Right lung (tissue), 5 donors: ENCODE data around the gene TMEM150B. TPM values are rescaled to one million over a fixed set of nuclear protein-coding genes. Genes with fewer than 3 reads are reported as not detected.

Experiments
- DNase-seq, 2 donors: peaks; one replicate each; pipeline ENCODE4 v3.0.0-alpha.2; 2013
- polyA plus RNA-seq, 5 donors: library from polyadenylated mRNA; unstranded; fragments of 120-200 nt; gene quantifications; one replicate each; pipeline versions ENCODE4 v1.2.1 to v1.2.3, GENCODE V29; 2013; ENCODE audit warnings: inconsistent platforms in 1 of 5, low replicate concordance in 1 of 5; ENCODE audit not compliant: insufficient read length in 5 of 5, insufficient read depth in 1 of 5

The TMEM150B gene
- polyA plus RNA-seq, 5 donors, result 0.56 to 0.83 (median 0.64) TPM

GRCh38 chr19:55279340-55279739 lies 45.8 kb downstream of the TMEM150B start:
- no peak for DNase-seq

GRCh38 chr19:55278391-55279135 lies 46.6 kb downstream of the TMEM150B start:
- DNase-seq, result no peak

- no peak for DNase-seq
Observed at GRCh38 chr19:55277494-55277893, 47.6 kb downstream of the TMEM150B start.

- DNase-seq, result no peak
Observed at GRCh38 chr19:55276720-55277430, 48.3 kb downstream of the TMEM150B start.

GRCh38 chr19:55275851-55276719 lies 49.1 kb downstream of the TMEM150B start:
- no peak for DNase-seq

- DNase-seq, result no peak
Observed at GRCh38 chr19:55273978-55274707, 51.0 kb downstream of the TMEM150B start.

GRCh38 chr19:55272142-55272541 lies 53.0 kb downstream of the TMEM150B start:
- no peak for DNase-seq

GRCh38 chr19:55270172-55270942 lies 54.8 kb downstream of the TMEM150B start:
- no peak for DNase-seq

- no peak for DNase-seq
Observed at GRCh38 chr19:55269299-55269698, 55.8 kb downstream of the TMEM150B start.

- DNase-seq, result no peak
Observed at GRCh38 chr19:55266840-55267239, 58.3 kb downstream of the TMEM150B start.

GRCh38 chr19:55266404-55266803 lies 58.7 kb downstream of the TMEM150B start:
- no peak for DNase-seq

- no peak for DNase-seq
Observed at GRCh38 chr19:55265723-55266386, 59.3 kb downstream of the TMEM150B start.

GRCh38 chr19:55265173-55265572 lies 60.0 kb downstream of the TMEM150B start:
- DNase-seq, result no peak

GRCh38 chr19:55264531-55264930 lies 60.6 kb downstream of the TMEM150B start:
- no peak for DNase-seq

Other genes starting within 250 kb of the TMEM150B start
- gene EPS8L1, start 249.5 kb downstream of the TMEM150B start, polyA plus RNA-seq, result 10 to 100 TPM in 3 of 5 donors, 1 to 10 TPM in 2; 4.2 to 16.4 (median 12.4) TPM
- 10 to 100 TPM; 45.4 to 88.7 (median 69.3) TPM for gene PPP1R12C, start 207.7 kb downstream of the TMEM150B start, polyA plus RNA-seq
- gene TNNT1, start 176.1 kb downstream of the TMEM150B start, polyA plus RNA-seq, result 10 to 100 TPM in 1 of 5 donors, 1 to 10 TPM in 3, under 1 TPM in 1; 0.91 to 27.5 (median 2.1) TPM
- gene TNNI3, start 167.6 kb downstream of the TMEM150B start, polyA plus RNA-seq, result 1 to 10 TPM in 1 of 5 donors, under 1 TPM in 4; 0.39 to 1.9 (median 0.73) TPM
- 1 to 10 TPM; 1.4 to 8.6 (median 5.1) TPM for gene DNAAF3, start 158.7 kb downstream of the TMEM150B start, polyA plus RNA-seq
- 1 to 10 TPM in 3 of 5 donors, under 1 TPM in 2; 0.50 to 1.2 (median 1.1) TPM for gene SYT5, start 145.1 kb downstream of the TMEM150B start, polyA plus RNA-seq
- gene PTPRH, start 115.8 kb downstream of the TMEM150B start, polyA plus RNA-seq, result under 1 TPM; 0.15 to 0.30 (median 0.27) TPM
- gene TMEM86B, start 96.6 kb downstream of the TMEM150B start, polyA plus RNA-seq, result 1 to 10 TPM; 2.1 to 5.0 (median 3.4) TPM
- 10 to 100 TPM; 28.8 to 46.0 (median 35.3) TPM for gene PPP6R1, start 66.3 kb downstream of the TMEM150B start, polyA plus RNA-seq
- 10 to 100 TPM; 20.9 to 50.7 (median 28.5) TPM for gene HSPBP1, start 45.2 kb downstream of the TMEM150B start, polyA plus RNA-seq
- gene BRSK1, start 41.3 kb downstream of the TMEM150B start, polyA plus RNA-seq, result 10 to 100 TPM; 10.2 to 20.8 (median 15.7) TPM
- 10 to 100 TPM; 16.0 to 30.0 (median 22.8) TPM for gene KMT5C, start 14.5 kb upstream of the TMEM150B start, polyA plus RNA-seq
- 1 to 10 TPM in 1 of 5 donors, under 1 TPM in 4; 0.14 to 1.4 (median 0.35) TPM for gene COX6B2, start 29.4 kb upstream of the TMEM150B start, polyA plus RNA-seq
- under 1 TPM in 2 of 5 donors, not detected in 3; 0.04 to 0.06 TPM for gene GARIN5B, start 37.9 kb upstream of the TMEM150B start, polyA plus RNA-seq
- under 1 TPM; 0.26 to 0.76 (median 0.49) TPM for gene IL11, start 45.1 kb upstream of the TMEM150B start, polyA plus RNA-seq
- gene TMEM190, start 51.5 kb upstream of the TMEM150B start, polyA plus RNA-seq, result 10 to 100 TPM in 2 of 5 donors, 1 to 10 TPM in 2, under 1 TPM in 1; 0.93 to 13.6 (median 6.6) TPM
- 1 to 10 TPM in 2 of 5 donors, under 1 TPM in 3; 0.23 to 2.3 (median 0.77) TPM for gene TMEM238, start 59.0 kb upstream of the TMEM150B start, polyA plus RNA-seq
- gene RPL28, start 60.6 kb upstream of the TMEM150B start, polyA plus RNA-seq, result 1,000 to 10,000 TPM in 4 of 5 donors, 100 to 1,000 TPM in 1; 947 to 1,993 (median 1,238) TPM
- 10 to 100 TPM; 32.8 to 53.3 (median 35.3) TPM for gene UBE2S, start 82.4 kb upstream of the TMEM150B start, polyA plus RNA-seq
- gene SHISA7, start 118.0 kb upstream of the TMEM150B start, polyA plus RNA-seq, result under 1 TPM; 0.16 to 0.23 (median 0.18) TPM
- gene ISOC2, start 136.3 kb upstream of the TMEM150B start, polyA plus RNA-seq, result 10 to 100 TPM; 21.5 to 53.9 (median 25.7) TPM
- gene C19orf85, start 139.4 kb upstream of the TMEM150B start, polyA plus RNA-seq, result not detected
- 1 to 10 TPM; 2.0 to 7.0 (median 2.2) TPM for gene ZNF628, start 151.3 kb upstream of the TMEM150B start, polyA plus RNA-seq
- 10 to 100 TPM; 28.6 to 60.8 (median 42.3) TPM for gene NAT14, start 159.8 kb upstream of the TMEM150B start, polyA plus RNA-seq
- gene SSC5D, start 163.1 kb upstream of the TMEM150B start, polyA plus RNA-seq, result 10 to 100 TPM in 1 of 5 donors, 1 to 10 TPM in 4; 3.1 to 15.6 (median 8.8) TPM
- under 1 TPM in 1 of 5 donors, not detected in 4; 0.41 TPM for gene SBK2, start 211.8 kb upstream of the TMEM150B start, polyA plus RNA-seq
- gene SBK3, start 220.2 kb upstream of the TMEM150B start, polyA plus RNA-seq, result 1 to 10 TPM in 1 of 5 donors, under 1 TPM in 4; 0.55 to 1.2 (median 0.73) TPM